ENCODE data around the gene COPG1.

- TF ChIP-seq ZNF764 (CRISPR knock-in tag; IDR thresholded peaks at IDR 0.05; ENCODE audit: low read depth) (no peak), ZBTB33 (CRISPR knock-in tag; IDR thresholded peaks at IDR 0.05) (no peak)
These were observed 30.7 kb upstream of the COPG1 start for GRCh38 chr3:129218742-129219141.

Data from K562 (cell line).